Esophagus (tissue), 2 donors: ENCODE results near the gene GOLGA8K. TPM values are rescaled to one million over a fixed set of nuclear protein-coding genes. Genes with fewer than 3 reads are reported as not detected.
"Not testable (repeated sequence)": the region's sequence is repeated elsewhere in the genome, so short reads cannot be mapped to it uniquely, and the experiment has no call there.

Experiments used
- H3K27ac ChIP-seq, 2 donors: one replicate each; pipeline ENCODE4 v1.5.1; 2013; ENCODE audit warnings: low read depth in 2 of 2, mild to moderate bottlenecking in 2 of 2, inconsistent platforms in 1 of 2, low read length in 1 of 2, moderate library complexity in 1 of 2
- H3K27me3 ChIP-seq, 2 donors: one replicate each; pipeline ENCODE4 v1.6.1; 2013; ENCODE audit warnings: low read length in 2 of 2, control low read depth in 1 of 2, mild to moderate bottlenecking in 1 of 2; ENCODE audit not compliant: insufficient read depth in 2 of 2, control insufficient read depth in 1 of 2
- H3K36me3 ChIP-seq, 2 donors: one replicate each; pipeline ENCODE4 v1.6.1; 2013; ENCODE audit warnings: low read length in 1 of 2; ENCODE audit not compliant: control insufficient read depth in 2 of 2, insufficient read depth in 2 of 2
- H3K4me1 ChIP-seq, 2 donors: one replicate each; pipeline ENCODE4 v1.6.1; 2013; ENCODE audit warnings: low read length in 1 of 2; ENCODE audit not compliant: control insufficient read depth in 2 of 2, insufficient read depth in 2 of 2
- H3K4me3 ChIP-seq, 2 donors: one replicate each; pipeline ENCODE4 v1.5.1; 2013; ENCODE audit warnings: low read length in 2 of 2, mild to moderate bottlenecking in 2 of 2, low read depth in 1 of 2, moderate library complexity in 1 of 2
- H3K9me3 ChIP-seq, 2 donors: one replicate each; pipeline ENCODE4 v1.6.1; 2013; ENCODE audit warnings: mild to moderate bottlenecking in 2 of 2, low read depth in 1 of 2, low read length in 1 of 2, moderate library complexity in 1 of 2; ENCODE audit not compliant: control insufficient read depth in 2 of 2, insufficient read depth in 1 of 2
- WGBS, 2 donors: extraction: QIAGEN DNeasy Blood & Tissue Kit; methylation state at CpG; one replicate each; pipeline ENCODE4 v1.1.7; 2013; 5-methylcytosine and 5-hydroxymethylcytosine counted together
- polyA plus RNA-seq, 2 donors: library from polyadenylated mRNA; stranded (reverse); fragments of 200-250 nt; gene quantifications; one replicate each; pipeline ENCODE4 v1.2.3, GENCODE V29; 2013
- donor health status: healthy with polysubstance abuse.
- donor health status: Bipolar disorder and iron deficiency.

The GOLGA8K gene
- polyA plus RNA-seq, 2 donors, result 0.08 to 0.47 TPM

DNA sequence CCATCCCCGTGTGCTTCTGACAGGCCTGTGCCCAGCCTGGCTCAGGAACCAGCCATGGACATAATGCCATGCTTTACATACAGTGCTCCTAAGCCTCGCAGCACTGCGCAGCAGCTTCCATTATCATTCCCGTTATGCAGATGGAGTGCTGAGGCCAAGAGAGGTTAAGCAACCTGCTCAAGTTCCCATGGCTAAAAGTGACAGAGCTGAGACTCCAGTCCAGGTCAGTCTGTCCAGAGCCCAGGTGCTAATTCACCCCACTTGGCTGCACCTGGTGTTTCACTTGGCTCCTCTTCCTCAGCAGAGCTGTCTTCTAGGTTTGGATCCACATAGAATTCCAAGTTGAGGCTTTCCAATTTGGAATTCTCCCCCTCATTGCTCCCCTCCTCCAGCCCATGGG, 41.4 kb downstream of the GOLGA8K start:
- 62 to 64% methylated on average over 3 of the region's 4 CpGs for WGBS, 2 donors
- not testable (repeated sequence) for H3K4me3 ChIP-seq, H3K27ac ChIP-seq, H3K9me3 ChIP-seq, H3K27me3 ChIP-seq, H3K4me1 ChIP-seq, H3K36me3 ChIP-seq

DNA sequence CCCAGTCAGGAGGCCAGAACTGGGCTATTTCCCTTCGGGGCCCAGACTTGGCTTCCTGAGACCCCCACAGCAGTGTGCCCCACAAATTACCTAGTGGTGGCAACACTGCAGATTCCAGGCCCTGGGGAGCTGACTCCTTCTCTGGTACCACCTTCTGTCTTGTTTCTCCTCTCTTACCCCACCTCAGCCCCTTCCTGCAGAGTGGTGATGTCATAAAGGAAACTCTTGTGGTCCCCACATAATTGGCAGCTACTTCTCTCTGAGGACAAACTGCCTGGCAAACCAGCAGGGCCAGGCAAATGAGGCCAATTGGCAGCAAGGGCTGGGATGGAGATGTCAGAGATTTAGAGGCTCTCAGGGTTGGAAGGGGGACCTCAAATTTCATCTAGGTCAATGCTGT, 44.6 kb downstream of the GOLGA8K start:
- WGBS, 2 donors, result 30 to 37% methylated on average over 1 of the region's 1 CpG
- H3K9me3 ChIP-seq, H3K27me3 ChIP-seq: not testable (repeated sequence)

DNA sequence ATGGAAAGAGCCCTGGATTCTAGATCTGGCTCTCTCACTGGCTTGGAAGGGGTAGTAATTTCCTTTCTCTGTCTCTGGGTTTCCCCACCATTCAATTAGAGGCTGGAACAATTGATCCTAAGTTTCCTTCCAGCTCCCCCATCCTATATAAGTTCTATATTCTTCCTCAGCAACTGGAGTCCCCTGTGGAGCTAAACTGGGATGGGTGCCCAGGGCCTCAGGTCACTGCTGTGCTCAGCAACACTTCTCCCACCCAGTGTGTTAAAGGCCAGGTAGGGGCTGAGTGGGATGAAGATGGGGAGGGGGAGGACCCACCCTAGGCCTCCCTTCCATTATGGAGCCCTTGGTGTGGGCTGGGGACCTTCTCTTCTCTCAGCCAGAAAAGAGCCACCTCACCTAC, 46.2 kb downstream of the GOLGA8K start:
- H3K27ac ChIP-seq, H3K9me3 ChIP-seq, H3K27me3 ChIP-seq, H3K4me1 ChIP-seq, H3K36me3 ChIP-seq, H3K4me3 ChIP-seq: not testable (repeated sequence)

More for the DNA sequence above, 44.6 kb downstream of the GOLGA8K start:
- not testable (repeated sequence) for H3K36me3 ChIP-seq, H3K4me1 ChIP-seq, H3K4me3 ChIP-seq, H3K27ac ChIP-seq

DNA sequence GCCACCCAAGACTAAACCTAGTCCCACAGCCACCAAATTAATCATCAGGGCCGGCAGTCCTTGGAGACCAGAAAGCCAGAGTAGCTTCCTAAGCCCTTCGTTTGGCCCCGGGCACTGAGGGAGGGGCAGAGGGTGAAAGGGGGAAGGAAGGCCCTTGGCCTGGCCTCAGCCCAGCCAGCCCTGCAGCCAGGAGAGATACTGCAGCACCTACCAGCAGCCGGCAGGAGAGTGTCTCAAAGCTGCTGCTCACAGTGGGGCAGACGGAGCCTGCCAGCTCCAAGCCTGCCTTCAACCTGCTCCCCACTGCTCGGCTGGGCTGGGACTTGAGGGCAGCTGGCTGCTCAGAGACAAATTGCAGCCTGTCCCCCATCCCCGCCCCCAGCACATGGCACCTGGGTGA, 50.3 kb downstream of the GOLGA8K start:
- H3K9me3 ChIP-seq, H3K4me3 ChIP-seq, H3K4me1 ChIP-seq, H3K36me3 ChIP-seq, H3K27me3 ChIP-seq, H3K27ac ChIP-seq: not testable (repeated sequence)
- no CpG with 5 or more reads among the region's 7 CpGs for WGBS, 2 donors

DNA sequence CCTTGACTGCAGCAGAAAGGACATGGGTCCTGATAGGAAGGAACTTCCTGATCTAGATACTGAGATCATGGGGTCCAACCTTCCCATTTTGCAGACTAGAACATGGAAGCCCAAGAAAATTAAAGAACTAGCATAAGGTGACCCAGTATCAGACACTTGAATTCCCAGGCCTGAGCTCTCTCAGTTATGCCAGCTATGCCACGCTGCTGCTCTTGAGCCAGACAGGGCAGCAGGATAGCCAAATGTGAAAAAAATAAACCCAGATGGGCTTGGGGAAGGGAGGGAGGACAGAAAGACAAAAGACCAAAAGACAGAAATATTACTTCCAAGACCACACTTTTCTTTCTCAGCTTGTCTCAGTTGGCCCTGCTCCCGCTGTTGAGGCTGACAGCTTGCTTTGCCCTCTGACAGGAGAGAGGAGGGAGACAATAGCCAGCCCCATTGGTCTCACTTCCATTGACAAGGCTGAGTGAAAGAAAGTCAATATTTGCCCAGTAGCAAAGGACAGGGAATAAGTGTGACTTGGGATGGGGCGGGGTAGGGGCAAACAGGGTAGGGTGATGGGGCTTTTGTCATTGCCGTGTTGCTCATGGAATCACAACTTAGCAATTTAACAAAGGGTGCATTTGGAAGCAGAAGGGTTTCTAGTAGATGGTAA, 52.4 kb downstream of the GOLGA8K start:
- H3K4me1 ChIP-seq, H3K27me3 ChIP-seq, H3K36me3 ChIP-seq, H3K4me3 ChIP-seq, H3K9me3 ChIP-seq, H3K27ac ChIP-seq: not testable (repeated sequence)
- 76% methylated on average over 2 of the region's 4 CpGs; no CpG with 5 or more reads in 1 of the 2 donors for WGBS, 2 donors

DNA sequence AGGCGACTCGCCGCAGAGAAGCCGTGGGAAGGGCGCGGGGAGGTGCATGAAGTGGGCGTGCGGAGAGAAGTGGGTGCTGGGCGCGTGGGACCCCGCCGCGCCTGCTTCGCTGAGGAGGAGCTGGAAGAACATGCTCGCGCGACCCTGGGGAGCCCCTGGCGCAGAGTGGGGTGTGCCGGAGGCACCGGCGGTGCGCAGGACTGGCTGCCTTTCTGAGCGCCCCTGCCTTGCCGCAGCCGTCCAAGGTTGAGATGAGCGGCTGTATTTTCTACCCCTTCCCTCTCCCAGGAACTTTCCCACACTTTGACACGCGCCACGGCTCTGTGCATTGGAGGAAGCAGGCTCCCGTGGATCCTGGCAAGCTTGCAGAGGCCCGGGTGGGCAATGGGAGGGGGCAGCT, 56.1 kb downstream of the GOLGA8K start:
- not testable (repeated sequence) for H3K27ac ChIP-seq, H3K9me3 ChIP-seq, H3K27me3 ChIP-seq, H3K4me3 ChIP-seq, H3K36me3 ChIP-seq, H3K4me1 ChIP-seq
- WGBS, 2 donors, result 3 to 20% methylated on average over 3 to 17 of the region's 31 CpGs

DNA sequence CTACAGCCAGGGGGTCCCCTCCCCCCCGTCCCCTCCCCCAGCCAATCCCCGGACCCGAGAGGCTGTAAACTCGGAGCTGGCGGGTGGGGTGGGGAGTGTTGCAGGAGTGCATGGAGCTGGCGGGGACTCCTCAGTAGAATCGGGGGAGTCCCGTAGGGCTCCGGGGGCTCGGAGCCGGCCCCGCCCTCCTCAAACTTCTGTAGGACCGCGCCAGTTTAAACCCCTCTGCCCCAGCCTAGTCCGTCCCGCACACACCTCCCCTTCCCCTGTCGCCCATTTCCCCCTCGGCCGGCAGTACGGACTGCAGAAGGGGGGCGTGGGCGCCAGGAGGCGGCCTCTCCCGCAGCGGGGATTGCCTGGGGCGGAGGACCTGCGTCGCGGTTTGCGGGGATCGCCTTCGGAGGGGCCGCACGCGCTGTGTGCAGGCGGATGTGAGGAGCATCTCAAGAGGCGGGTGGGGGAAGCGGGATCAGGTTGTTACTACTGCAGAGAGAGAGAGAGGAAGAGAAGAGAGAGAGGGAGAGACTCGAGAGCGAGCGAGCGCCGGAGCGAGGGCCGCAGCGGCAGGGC, 57.0 kb downstream of the GOLGA8K start:
- H3K27ac ChIP-seq, H3K4me1 ChIP-seq, H3K36me3 ChIP-seq, H3K4me3 ChIP-seq, H3K9me3 ChIP-seq, H3K27me3 ChIP-seq: not testable (repeated sequence)
- WGBS, 2 donors, result 1% methylated on average over 8 of the region's 46 CpGs; no CpG with 5 or more reads in 1 of the 2 donors

DNA sequence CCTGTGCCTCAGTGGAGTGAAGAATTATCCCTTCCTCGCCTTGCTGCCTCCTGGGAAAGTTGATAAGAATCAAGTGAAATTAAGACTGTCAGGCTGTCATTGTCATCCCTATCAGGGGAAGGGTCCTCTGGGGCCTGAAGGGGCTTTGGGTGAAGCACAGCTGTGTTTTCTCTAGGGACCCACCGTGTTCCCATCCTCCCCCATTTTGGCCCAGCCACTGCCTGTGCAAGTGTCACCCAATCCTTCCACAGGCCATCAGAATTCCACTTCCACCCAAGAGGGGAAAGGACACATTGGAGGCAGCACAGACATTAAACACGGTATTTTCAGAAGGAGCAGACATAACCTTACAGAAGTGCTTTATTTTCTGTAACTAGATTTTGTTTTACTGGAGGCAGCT, 59.2 kb downstream of the GOLGA8K start:
- H3K4me1 ChIP-seq, H3K27me3 ChIP-seq, H3K36me3 ChIP-seq, H3K27ac ChIP-seq, H3K9me3 ChIP-seq, H3K4me3 ChIP-seq: not testable (repeated sequence)
- 42 to 53% methylated on average over 1 of the region's 3 CpGs for WGBS, 2 donors

Other genes with a start within 250 kb of the GOLGA8K start
- gene GOLGA8O, start 52.3 kb upstream of the GOLGA8K start, polyA plus RNA-seq, result under 1 TPM; 0.18 to 0.41 TPM
- 1 to 10 TPM; 3.0 to 5.9 TPM for gene GOLGA8N, start 190.2 kb upstream of the GOLGA8K start, polyA plus RNA-seq
- gene ARHGAP11A, start 212.2 kb upstream of the GOLGA8K start, polyA plus RNA-seq, result 1 to 10 TPM; 4.5 to 4.6 TPM
- under 1 TPM; 0.35 to 0.37 TPM for gene SCG5, start 238.4 kb upstream of the GOLGA8K start, polyA plus RNA-seq